Measurements from ENCODE around the gene SND1.

Gene SND1

DNA sequence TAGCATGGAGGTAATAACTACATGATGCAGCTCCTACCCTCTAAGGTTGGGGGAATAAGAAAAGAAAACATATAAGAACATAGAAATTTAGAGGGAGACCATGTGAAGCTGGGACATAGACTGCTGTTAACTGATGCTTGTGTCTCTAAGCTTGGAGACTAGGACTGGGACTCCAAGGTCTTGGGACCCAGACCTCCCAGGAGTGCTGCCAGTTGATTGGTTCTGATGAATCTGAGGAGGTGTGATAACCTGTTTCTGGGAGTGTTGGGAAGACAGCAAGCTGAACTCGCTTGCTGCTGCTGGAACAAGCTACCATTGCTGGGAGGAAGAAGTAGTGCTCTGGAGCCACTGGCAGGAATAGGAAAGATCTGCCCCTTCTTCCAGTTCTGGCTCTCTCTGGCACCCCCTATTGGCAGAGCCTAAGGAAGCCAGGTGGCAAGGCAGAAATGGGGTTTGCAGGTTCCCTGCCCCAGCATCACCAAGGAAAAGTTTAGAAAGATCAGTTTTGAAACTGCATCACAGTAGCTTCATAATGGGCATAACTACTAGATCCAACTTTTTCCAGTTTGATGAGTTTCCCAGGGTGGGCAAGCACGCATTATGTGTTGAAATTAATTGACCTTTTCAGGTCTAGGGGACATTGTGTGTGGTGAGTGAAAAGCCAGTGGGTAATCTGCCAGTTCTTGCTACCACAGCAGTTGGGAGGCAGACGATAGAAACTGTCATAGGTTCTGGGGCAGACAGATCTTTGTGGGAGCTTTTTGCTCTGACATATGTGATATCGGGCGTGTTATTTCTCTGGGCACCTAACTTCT is 140.7 kb downstream of the SND1 start:
- Histone ChIP-seq H3K9ac (ENCODE audit: low read length in 5 of 5) (no peak overlapping the region), H3K9me3 (ENCODE audit: control insufficient read depth in 5 of 5, low read length in 5 of 5) (no peaks in the 10 kb centered on the region), H3K4me1 (ENCODE audit: control insufficient read depth in 5 of 5, insufficient read depth in 5 of 5, low read length in 5 of 5) (peaks cover 0 to 19% (median 10%) of the 10 kb centered on the region in 5 donors), H3K36me3 (ENCODE audit: control insufficient read depth in 5 of 5, insufficient read depth in 5 of 5, low read length in 5 of 5) (peaks cover 0 to 2% (median 0%) of the 10 kb centered on the region in 5 donors), H3K27me3 (ENCODE audit: control insufficient read depth in 5 of 5, insufficient read depth in 4 of 5, low read length in 5 of 5) (no peaks in the 10 kb centered on the region), H3K27ac (ENCODE audit: low read depth, low read length) (no peak overlapping the region), H3K4me3 (ENCODE audit: low read depth in 1 of 5, low read length in 5 of 5) (no peak overlapping the region)

DNA sequence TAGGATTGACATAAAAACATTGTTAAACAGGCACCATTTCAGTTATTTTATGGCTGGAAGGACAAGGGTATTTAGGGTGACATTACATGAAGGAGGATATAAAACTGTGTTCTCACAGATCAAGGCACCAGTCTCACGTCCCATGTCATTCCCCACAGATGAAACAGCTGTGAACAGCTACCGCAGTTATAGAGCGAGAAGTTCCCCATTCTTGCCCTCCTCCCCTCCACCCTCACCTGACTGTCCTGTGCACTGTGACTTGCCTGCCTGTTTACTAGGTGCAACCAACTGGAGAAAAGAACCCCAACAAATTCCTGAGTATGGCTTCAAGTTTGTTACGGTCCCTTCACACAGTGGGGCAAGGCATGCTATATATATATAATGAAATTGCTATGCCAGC is 141.6 kb downstream of the SND1 start:
- peaks cover 0 to 27% (median 16%) of the 10 kb centered on the region in 5 donors for H3K4me1 ChIP-seq (ENCODE audit: control insufficient read depth in 5 of 5, insufficient read depth in 5 of 5, low read length in 5 of 5)
- no peaks in the 10 kb centered on the region for H3K9me3 ChIP-seq (ENCODE audit: control insufficient read depth in 5 of 5, low read length in 5 of 5)
- no peaks in the 10 kb centered on the region for H3K27me3 ChIP-seq (ENCODE audit: control insufficient read depth in 5 of 5, insufficient read depth in 4 of 5, low read length in 5 of 5)
- H3K36me3 ChIP-seq (ENCODE audit: control insufficient read depth in 5 of 5, insufficient read depth in 5 of 5, low read length in 5 of 5), result peaks cover 0 to 2% (median 0%) of the 10 kb centered on the region in 5 donors
- H3K9ac ChIP-seq (ENCODE audit: low read length in 5 of 5), result no peak overlapping the region
- H3K4me3 ChIP-seq (ENCODE audit: low read depth in 1 of 5, low read length in 5 of 5), result no peak overlapping the region
- no peak overlapping the region for H3K27ac ChIP-seq (ENCODE audit: low read depth, low read length)

GRCh38 chr7:127794136-127794535 is 142.1 kb downstream of the SND1 start:
- Histone ChIP-seq H3K4me3 (ENCODE audit: low read depth in 1 of 5, low read length in 5 of 5) (no peak overlapping the region), H3K9me3 (ENCODE audit: control insufficient read depth in 5 of 5, low read length in 5 of 5) (no peaks in the 10 kb centered on the region), H3K27ac (ENCODE audit: low read depth, low read length) (peak overlapping the region; percentile 75), H3K4me1 (ENCODE audit: control insufficient read depth in 5 of 5, insufficient read depth in 5 of 5, low read length in 5 of 5) (peaks cover 0 to 32% (median 16%) of the 10 kb centered on the region in 5 donors), H3K27me3 (ENCODE audit: control insufficient read depth in 5 of 5, insufficient read depth in 4 of 5, low read length in 5 of 5) (no peaks in the 10 kb centered on the region), H3K9ac (ENCODE audit: low read length in 5 of 5) (peak overlapping the region in 1 of 5 donors; percentile 2), H3K36me3 (ENCODE audit: control insufficient read depth in 5 of 5, insufficient read depth in 5 of 5, low read length in 5 of 5) (peaks cover 0 to 2% (median 0%) of the 10 kb centered on the region in 5 donors)

GRCh38 chr7:127794551-127794950 is 142.6 kb downstream of the SND1 start:
- H3K4me3 ChIP-seq (ENCODE audit: low read depth in 1 of 5, low read length in 5 of 5), result no peak overlapping the region
- H3K36me3 ChIP-seq (ENCODE audit: control insufficient read depth in 5 of 5, insufficient read depth in 5 of 5, low read length in 5 of 5), result peaks cover 0 to 2% (median 0%) of the 10 kb centered on the region in 5 donors
- H3K9me3 ChIP-seq (ENCODE audit: control insufficient read depth in 5 of 5, low read length in 5 of 5), result no peaks in the 10 kb centered on the region
- peak overlapping the region in 2 of 5 donors; percentile 0 to 2 for H3K9ac ChIP-seq (ENCODE audit: low read length in 5 of 5)
- peaks cover 0 to 32% (median 16%) of the 10 kb centered on the region in 5 donors for H3K4me1 ChIP-seq (ENCODE audit: control insufficient read depth in 5 of 5, insufficient read depth in 5 of 5, low read length in 5 of 5)
- peak overlapping the region; percentile 75 for H3K27ac ChIP-seq (ENCODE audit: low read depth, low read length)
- no peaks in the 10 kb centered on the region for H3K27me3 ChIP-seq (ENCODE audit: control insufficient read depth in 5 of 5, insufficient read depth in 4 of 5, low read length in 5 of 5)

DNA sequence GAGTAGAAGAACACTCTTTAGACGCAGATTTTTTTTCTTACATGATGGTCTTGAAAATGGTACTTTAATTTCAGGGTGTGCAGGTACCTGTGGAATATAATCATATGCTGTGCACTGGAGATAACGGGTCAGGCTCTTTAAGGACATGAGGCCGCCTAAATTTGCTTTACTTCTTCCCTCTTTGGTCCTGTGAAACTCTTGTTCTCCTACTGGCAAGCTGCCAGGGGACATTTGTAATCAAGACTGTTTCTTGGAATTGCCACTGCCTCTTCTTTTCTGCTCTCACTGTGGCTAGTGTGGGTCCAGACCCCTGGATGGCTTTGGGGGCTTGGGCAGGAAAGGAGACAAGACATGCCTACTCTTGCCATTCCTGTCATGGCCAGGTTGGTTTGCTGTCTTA is 146.0 kb downstream of the SND1 start:
- H3K9ac ChIP-seq (ENCODE audit: low read length in 5 of 5), result no peak overlapping the region
- H3K9me3 ChIP-seq (ENCODE audit: control insufficient read depth in 5 of 5, low read length in 5 of 5), result no peaks in the 10 kb centered on the region
- H3K27me3 ChIP-seq (ENCODE audit: control insufficient read depth in 5 of 5, insufficient read depth in 4 of 5, low read length in 5 of 5), result no peaks in the 10 kb centered on the region
- peaks cover 0 to 29% (median 16%) of the 10 kb centered on the region in 5 donors for H3K4me1 ChIP-seq (ENCODE audit: control insufficient read depth in 5 of 5, insufficient read depth in 5 of 5, low read length in 5 of 5)
- no peaks in the 10 kb centered on the region for H3K36me3 ChIP-seq (ENCODE audit: control insufficient read depth in 5 of 5, insufficient read depth in 5 of 5, low read length in 5 of 5)
- H3K4me3 ChIP-seq (ENCODE audit: low read depth in 1 of 5, low read length in 5 of 5), result no peak overlapping the region
- H3K27ac ChIP-seq (ENCODE audit: low read depth, low read length), result no peak overlapping the region

DNA sequence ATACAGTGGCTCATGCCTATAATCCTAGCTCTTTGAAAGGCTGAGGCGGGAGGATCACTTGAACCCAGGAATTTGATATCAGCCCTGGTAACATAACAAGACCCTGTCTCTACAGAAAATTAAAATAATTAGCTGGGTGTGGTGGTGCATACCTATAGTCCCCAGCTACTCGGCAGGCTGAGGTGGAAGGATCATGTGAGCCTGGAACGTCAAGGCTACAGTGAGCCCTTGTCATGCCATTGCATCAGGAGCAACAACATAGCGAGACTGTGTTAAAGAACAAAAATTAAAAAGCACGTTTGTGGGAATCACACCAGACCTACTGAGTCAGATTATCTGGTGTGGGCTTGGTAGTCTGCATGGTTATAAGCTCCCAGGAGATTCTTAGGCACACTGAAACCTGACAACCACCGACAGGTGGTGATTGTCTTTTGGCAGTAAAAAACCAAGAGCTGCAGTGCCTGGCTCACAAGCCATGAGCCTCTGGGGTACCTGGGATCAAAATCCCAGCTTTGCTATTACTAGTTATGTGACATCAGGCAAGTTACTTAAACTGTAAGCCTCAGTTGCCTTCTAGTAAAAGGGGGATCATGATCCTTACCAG is 146.9 kb downstream of the SND1 start:
- H3K9me3 ChIP-seq (ENCODE audit: control insufficient read depth in 5 of 5, low read length in 5 of 5), result no peaks in the 10 kb centered on the region
- H3K36me3 ChIP-seq (ENCODE audit: control insufficient read depth in 5 of 5, insufficient read depth in 5 of 5, low read length in 5 of 5), result no peaks in the 10 kb centered on the region
- no peak overlapping the region for H3K27ac ChIP-seq (ENCODE audit: low read depth, low read length)
- H3K9ac ChIP-seq (ENCODE audit: low read length in 5 of 5), result no peak overlapping the region
- no peak overlapping the region for H3K4me3 ChIP-seq (ENCODE audit: low read depth in 1 of 5, low read length in 5 of 5)
- no peaks in the 10 kb centered on the region for H3K27me3 ChIP-seq (ENCODE audit: control insufficient read depth in 5 of 5, insufficient read depth in 4 of 5, low read length in 5 of 5)
- peaks cover 0 to 26% (median 12%) of the 10 kb centered on the region in 5 donors for H3K4me1 ChIP-seq (ENCODE audit: control insufficient read depth in 5 of 5, insufficient read depth in 5 of 5, low read length in 5 of 5)

- H3K4me3 ChIP-seq (ENCODE audit: low read depth in 1 of 5, low read length in 5 of 5), result no peak overlapping the region
- no peak overlapping the region for H3K27ac ChIP-seq (ENCODE audit: low read depth, low read length)
- no peaks in the 10 kb centered on the region for H3K9me3 ChIP-seq (ENCODE audit: control insufficient read depth in 5 of 5, low read length in 5 of 5)
- no peaks in the 10 kb centered on the region for H3K36me3 ChIP-seq (ENCODE audit: control insufficient read depth in 5 of 5, insufficient read depth in 5 of 5, low read length in 5 of 5)
- H3K4me1 ChIP-seq (ENCODE audit: control insufficient read depth in 5 of 5, insufficient read depth in 5 of 5, low read length in 5 of 5), result peaks cover 0 to 17% (median 8%) of the 10 kb centered on the region in 5 donors
- no peak overlapping the region for H3K9ac ChIP-seq (ENCODE audit: low read length in 5 of 5)
- H3K27me3 ChIP-seq (ENCODE audit: control insufficient read depth in 5 of 5, insufficient read depth in 4 of 5, low read length in 5 of 5), result no peaks in the 10 kb centered on the region
Observed at GRCh38 chr7:127799535-127800305, 147.7 kb downstream of the SND1 start.

DNA sequence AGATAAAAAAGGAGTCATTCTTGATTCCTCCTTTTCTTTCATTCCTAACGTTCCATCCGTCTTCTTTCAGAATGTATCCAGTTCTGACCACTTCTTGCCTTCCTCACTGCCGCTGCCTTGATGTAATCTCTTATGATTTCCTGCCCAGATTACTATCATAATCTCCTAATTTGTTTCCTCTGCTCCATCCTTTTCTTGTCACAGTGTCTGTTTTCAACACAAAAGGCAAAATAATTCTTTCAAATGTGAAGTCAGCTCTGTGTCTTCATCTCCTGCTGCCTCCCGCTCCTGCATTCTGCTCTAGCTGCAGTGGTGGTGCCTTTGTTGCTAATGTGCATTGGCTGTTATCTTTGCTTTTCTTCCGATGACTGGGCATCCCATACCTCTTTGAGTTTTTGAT is 150.9 kb downstream of the SND1 start:
- Histone ChIP-seq H3K36me3 (ENCODE audit: control insufficient read depth in 5 of 5, insufficient read depth in 5 of 5, low read length in 5 of 5) (peaks cover 0 to 5% (median 4%) of the 10 kb centered on the region in 5 donors), H3K9ac (ENCODE audit: low read length in 5 of 5) (no peak overlapping the region), H3K9me3 (ENCODE audit: control insufficient read depth in 5 of 5, low read length in 5 of 5) (no peaks in the 10 kb centered on the region), H3K4me1 (ENCODE audit: control insufficient read depth in 5 of 5, insufficient read depth in 5 of 5, low read length in 5 of 5) (peaks cover 0 to 12% (median 5%) of the 10 kb centered on the region in 5 donors), H3K27ac (ENCODE audit: low read depth, low read length) (no peak overlapping the region), H3K4me3 (ENCODE audit: low read depth in 1 of 5, low read length in 5 of 5) (no peak overlapping the region), H3K27me3 (ENCODE audit: control insufficient read depth in 5 of 5, insufficient read depth in 4 of 5, low read length in 5 of 5) (no peaks in the 10 kb centered on the region)

- Histone ChIP-seq H3K9me3 (ENCODE audit: control insufficient read depth in 5 of 5, low read length in 5 of 5) (no peaks in the 10 kb centered on the region), H3K9ac (ENCODE audit: low read length in 5 of 5) (no peak overlapping the region), H3K27ac (ENCODE audit: low read depth, low read length) (no peak overlapping the region), H3K4me1 (ENCODE audit: control insufficient read depth in 5 of 5, insufficient read depth in 5 of 5, low read length in 5 of 5) (peaks cover 0 to 4% (median 0%) of the 10 kb centered on the region in 5 donors), H3K4me3 (ENCODE audit: low read depth in 1 of 5, low read length in 5 of 5) (no peak overlapping the region), H3K36me3 (ENCODE audit: control insufficient read depth in 5 of 5, insufficient read depth in 5 of 5, low read length in 5 of 5) (peaks cover 2 to 10% (median 8%) of the 10 kb centered on the region in 5 donors), H3K27me3 (ENCODE audit: control insufficient read depth in 5 of 5, insufficient read depth in 4 of 5, low read length in 5 of 5) (no peaks in the 10 kb centered on the region)
Observed at GRCh38 chr7:127803626-127804025, 151.6 kb downstream of the SND1 start.
